GM12875 (cell line): ENCODE results near the gene SLC13A3.

Experiments
- H3K4me3 ChIP-seq: one replicate; pipeline ENCODE4 v1.5.1; 2011; ENCODE audit warnings: low read depth, low read length, control low read depth
- TF ChIP-seq, protein P1 (sequence below): IDR thresholded peaks from 2 replicates; pipeline ENCODE4 v1.5.1; 2011; ENCODE audit warnings: low read depth, mild to moderate bottlenecking, control low read depth, inconsistent platforms, low read length, moderate library complexity, borderline replicate concordance; ENCODE audit not compliant: insufficient read depth

Gene SLC13A3, protein sequence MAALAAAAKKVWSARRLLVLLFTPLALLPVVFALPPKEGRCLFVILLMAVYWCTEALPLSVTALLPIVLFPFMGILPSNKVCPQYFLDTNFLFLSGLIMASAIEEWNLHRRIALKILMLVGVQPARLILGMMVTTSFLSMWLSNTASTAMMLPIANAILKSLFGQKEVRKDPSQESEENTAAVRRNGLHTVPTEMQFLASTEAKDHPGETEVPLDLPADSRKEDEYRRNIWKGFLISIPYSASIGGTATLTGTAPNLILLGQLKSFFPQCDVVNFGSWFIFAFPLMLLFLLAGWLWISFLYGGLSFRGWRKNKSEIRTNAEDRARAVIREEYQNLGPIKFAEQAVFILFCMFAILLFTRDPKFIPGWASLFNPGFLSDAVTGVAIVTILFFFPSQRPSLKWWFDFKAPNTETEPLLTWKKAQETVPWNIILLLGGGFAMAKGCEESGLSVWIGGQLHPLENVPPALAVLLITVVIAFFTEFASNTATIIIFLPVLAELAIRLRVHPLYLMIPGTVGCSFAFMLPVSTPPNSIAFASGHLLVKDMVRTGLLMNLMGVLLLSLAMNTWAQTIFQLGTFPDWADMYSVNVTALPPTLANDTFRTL

DNA sequence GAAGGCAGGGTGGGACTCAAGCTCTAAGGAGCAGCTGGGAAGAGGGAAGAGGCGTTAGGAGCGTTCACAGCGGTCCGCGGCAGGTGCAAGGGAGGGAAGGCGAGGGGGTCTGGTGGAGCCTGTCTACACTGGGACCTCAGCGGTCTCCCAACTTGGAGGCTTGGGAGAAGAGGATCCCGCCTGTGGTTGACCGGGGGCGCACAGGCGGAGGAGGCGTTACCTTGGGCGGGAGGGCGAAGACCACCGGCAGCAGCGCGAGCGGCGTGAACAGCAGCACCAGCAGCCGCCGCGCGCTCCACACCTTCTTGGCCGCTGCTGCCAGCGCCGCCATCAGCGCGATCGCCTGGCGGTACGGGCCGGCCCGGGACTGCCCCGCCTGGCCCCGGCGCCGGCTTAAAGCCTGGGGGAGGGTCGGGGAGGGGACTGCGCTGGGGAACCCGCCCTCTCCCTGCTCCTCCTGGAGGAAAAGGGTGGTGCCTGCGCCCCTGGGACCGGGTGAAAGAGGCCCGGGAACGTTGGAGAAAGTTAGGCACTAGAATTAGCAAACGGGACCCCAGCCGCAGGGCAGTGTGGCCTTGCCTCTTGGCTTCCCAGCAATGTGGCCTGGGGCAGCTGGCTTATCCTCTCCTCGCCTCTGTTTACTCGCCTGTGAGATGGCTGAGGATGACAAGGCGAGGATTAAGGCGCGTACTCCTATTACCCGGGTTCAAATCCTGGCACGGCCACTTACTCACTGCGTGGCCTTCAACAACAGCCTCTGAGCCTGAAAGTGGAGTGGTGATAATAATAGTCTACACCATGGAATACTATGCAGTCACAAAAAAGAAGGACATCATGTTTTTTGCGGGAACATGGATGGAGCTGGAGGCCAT lies at the start of gene SLC13A3:
TSS of gene SLC13A3 (minus strand) at position 369 of the 872 bp plus-strand sequence. CDS start at position 331, 38 bp downstream.
- TF ChIP-seq, protein P1, sequence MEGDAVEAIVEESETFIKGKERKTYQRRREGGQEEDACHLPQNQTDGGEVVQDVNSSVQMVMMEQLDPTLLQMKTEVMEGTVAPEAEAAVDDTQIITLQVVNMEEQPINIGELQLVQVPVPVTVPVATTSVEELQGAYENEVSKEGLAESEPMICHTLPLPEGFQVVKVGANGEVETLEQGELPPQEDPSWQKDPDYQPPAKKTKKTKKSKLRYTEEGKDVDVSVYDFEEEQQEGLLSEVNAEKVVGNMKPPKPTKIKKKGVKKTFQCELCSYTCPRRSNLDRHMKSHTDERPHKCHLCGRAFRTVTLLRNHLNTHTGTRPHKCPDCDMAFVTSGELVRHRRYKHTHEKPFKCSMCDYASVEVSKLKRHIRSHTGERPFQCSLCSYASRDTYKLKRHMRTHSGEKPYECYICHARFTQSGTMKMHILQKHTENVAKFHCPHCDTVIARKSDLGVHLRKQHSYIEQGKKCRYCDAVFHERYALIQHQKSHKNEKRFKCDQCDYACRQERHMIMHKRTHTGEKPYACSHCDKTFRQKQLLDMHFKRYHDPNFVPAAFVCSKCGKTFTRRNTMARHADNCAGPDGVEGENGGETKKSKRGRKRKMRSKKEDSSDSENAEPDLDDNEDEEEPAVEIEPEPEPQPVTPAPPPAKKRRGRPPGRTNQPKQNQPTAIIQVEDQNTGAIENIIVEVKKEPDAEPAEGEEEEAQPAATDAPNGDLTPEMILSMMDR: no peak
- H3K4me3 ChIP-seq: no peak within 1 kb of the TSS

DNA sequence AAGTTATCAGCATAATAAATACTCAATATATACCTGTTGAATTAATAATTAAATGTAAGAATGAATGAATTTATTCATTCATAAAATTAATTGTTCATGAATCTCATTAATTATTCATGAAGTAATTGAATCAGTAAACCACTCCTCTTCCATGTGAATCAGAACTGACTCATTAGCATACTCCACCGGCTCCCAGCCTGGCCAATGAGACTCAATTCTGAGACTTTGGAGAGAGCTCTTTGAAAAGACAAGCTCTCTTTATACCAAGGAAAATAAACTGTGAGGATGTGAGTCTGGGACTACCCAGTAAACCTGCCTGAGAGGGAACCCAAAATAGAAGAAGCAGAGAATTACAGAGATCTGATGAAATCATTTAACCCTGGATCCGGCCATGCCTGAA lies 49.8 kb upstream of the SLC13A3 start:
- no peak overlapping the region for H3K4me3 ChIP-seq
- TF ChIP-seq, protein P1: no peak

DNA sequence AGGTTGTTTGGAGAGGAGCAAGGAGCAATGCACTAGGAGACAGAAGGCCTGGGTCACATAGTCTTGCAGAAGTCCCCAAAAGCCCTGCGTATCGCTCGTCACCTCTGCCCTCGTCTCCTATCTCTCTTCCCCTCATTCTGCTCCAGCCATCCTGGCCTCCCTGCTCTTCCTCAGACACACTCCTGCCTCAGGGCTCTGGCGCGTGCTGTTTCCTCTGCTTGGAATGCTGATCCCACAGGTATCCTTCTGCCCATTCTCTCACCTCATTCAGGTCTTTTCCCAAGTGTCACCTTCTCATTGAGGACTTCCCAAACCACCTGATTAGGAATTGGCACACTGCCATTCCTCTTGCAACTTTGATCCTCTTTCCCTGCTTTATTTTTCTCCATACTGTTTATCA lies 49.2 kb upstream of the SLC13A3 start:
- TF ChIP-seq, protein P1: no peak
- no peak overlapping the region for H3K4me3 ChIP-seq

DNA sequence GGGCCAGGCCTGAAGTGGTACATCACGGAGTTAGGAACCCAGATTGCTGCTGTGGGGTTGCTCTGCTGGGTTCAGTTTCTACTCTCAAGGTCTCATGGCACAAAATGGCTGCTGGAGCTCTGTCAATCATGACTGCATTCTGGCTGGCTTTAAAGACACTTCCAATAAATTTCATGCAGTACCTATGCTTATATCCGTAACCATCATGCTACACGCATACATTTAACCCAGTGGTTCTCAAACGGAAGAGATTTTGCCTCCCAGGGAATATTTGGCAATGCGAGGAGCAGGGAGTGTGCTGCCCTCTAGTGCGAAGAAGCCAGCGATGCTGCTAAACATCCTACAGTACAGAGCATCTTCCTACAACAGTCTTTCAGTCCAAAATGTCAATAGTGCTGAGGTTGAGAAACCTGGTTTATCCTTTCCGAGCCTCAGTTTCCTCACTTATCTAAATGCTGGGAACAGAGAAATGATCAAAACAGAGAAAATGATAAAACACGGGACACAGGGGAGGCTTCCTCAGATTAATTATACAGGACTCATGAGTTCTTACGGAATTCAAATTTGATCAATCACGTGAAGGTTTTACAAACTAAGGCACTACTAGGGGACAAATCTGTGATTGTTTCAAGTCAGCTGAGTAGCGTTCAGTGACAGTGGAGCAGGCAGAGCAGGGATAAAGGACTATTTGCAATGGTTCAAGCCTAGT lies 48.5 kb upstream of the SLC13A3 start:
- no peak overlapping the region for H3K4me3 ChIP-seq
- TF ChIP-seq, protein P1: peak; percentile 45; the same call in 1 of the 2 replicates

DNA sequence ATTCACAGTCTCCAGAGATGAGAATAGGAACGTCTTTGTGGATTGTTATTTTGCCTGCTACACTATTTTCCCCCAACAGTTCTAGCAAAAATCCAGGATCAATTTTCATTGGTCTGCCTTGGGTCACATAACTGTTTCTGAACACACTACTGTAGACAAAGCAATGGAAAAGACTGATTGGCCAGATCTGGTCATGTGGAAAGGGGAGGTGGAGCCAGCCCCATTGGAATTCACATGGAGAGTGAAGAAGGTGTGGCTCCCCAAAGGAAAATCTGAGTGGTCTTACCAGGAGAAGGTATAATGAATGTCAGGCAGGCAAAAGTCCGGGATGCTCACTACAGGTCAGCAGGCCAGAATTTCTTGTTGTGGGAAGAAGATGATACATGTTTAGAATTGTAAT lies 47.5 kb upstream of the SLC13A3 start:
- H3K4me3 ChIP-seq: no peak overlapping the region
- TF ChIP-seq, protein P1: no peak

DNA sequence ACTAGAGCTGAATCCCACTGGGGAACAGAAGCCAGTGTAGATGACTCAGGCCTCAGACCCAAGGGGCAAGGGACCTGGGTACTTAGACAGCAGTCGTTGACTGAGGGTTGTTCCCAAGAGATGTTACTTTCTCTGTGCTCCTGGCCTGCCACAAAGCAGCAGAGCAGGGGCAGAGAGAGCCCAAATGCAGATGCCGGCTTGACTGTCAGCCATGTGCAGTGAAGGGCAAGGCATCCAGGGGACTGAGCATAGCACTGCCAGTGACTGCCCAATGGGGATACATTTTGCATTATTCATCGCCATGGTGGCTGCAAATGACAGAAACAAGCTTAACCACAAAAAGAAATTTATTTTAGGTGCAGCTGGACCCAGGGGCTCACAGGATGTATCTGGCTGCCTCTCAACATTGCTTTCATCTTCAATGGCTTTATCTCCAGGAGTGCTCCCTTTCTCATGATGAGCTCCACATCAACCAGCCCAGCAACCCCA lies 45.6 kb upstream of the SLC13A3 start:
- TF ChIP-seq, protein P1: no peak
- no peak overlapping the region for H3K4me3 ChIP-seq
